GM19438 (cell line): ENCODE data around the gene FAM184A.
"Not testable (repeated sequence)": the region's sequence is repeated elsewhere in the genome, so short reads cannot be mapped to it uniquely, and the experiment has no call there.

Experiments used
- ATAC-seq: cut with Tn5 transposase; IDR thresholded peaks from one replicate; pipeline ENCODE4 v1.9.1; 2021; ENCODE audit warnings: low read depth; ENCODE audit not compliant: unreplicated experiment

Gene FAM184A

GRCh38 chr6:119078376-119079282 lies at the start of gene FAM184A:
FAM184A (minus strand) TSS chr6:119078664; CDS start chr6:119078299, 365 bp downstream.
- peak; percentile 59 for ATAC-seq

- no peak for ATAC-seq
Measured at GRCh38 chr6:119127627-119128026, 49.2 kb upstream of the FAM184A start.

- no peak for ATAC-seq
Measured at GRCh38 chr6:119126826-119127225, 48.4 kb upstream of the FAM184A start.

GRCh38 chr6:119126140-119126539 lies 47.7 kb upstream of the FAM184A start:
- no peak for ATAC-seq

GRCh38 chr6:119125576-119125975 lies 47.1 kb upstream of the FAM184A start:
- ATAC-seq, result no peak

- ATAC-seq, result no peak
Measured at GRCh38 chr6:119124079-119124824, 45.8 kb upstream of the FAM184A start.

GRCh38 chr6:119122336-119122735 lies 43.9 kb upstream of the FAM184A start:
- ATAC-seq, result no peak

GRCh38 chr6:119121367-119121766 lies 42.9 kb upstream of the FAM184A start:
- no peak for ATAC-seq

GRCh38 chr6:119119989-119120388 lies 41.5 kb upstream of the FAM184A start:
- no peak for ATAC-seq

- not testable (repeated sequence) for ATAC-seq
Measured at GRCh38 chr6:119119062-119119461, 40.6 kb upstream of the FAM184A start.

- ATAC-seq, result no peak
Measured at GRCh38 chr6:119116712-119117281, 38.3 kb upstream of the FAM184A start.

- no peak for ATAC-seq
Measured at GRCh38 chr6:119113961-119114360, 35.5 kb upstream of the FAM184A start.

- ATAC-seq, result no peak
Measured at GRCh38 chr6:119112812-119113530, 34.5 kb upstream of the FAM184A start.

GRCh38 chr6:119110601-119111548 lies 32.4 kb upstream of the FAM184A start:
- peak; percentile 73 for ATAC-seq

- ATAC-seq, result no peak
Measured at GRCh38 chr6:119109654-119110325, 31.3 kb upstream of the FAM184A start.

GRCh38 chr6:119108076-119108475 lies 29.6 kb upstream of the FAM184A start:
- no peak for ATAC-seq

- no peak for ATAC-seq
Measured at GRCh38 chr6:119105282-119105681, 26.8 kb upstream of the FAM184A start.

- ATAC-seq, result no peak
Measured at GRCh38 chr6:119102901-119103300, 24.4 kb upstream of the FAM184A start.

GRCh38 chr6:119100115-119100514 lies 21.7 kb upstream of the FAM184A start:
- no peak for ATAC-seq
